Transverse colon (tissue), 4 donors: ENCODE results near the gene FBXL19. TPM values are rescaled to one million over a fixed set of nuclear protein-coding genes. Genes with fewer than 3 reads are reported as not detected.

ENCODE experiments used
- DNase-seq: peaks from one replicate; pipeline ENCODE4 v3.0.0-alpha.2; 2019
- H3K27ac ChIP-seq, 4 donors: fragments of 200-600 bp; sonication (generic); 2 replicates each; pipeline ENCODE4 v1.5.1; 2016 to 2018; ENCODE audit warnings: inconsistent platforms in 4 of 4
- H3K27me3 ChIP-seq: fragments of 200-600 bp; sonication (generic); 2 replicates; pipeline ENCODE4 v1.5.1; 2017; ENCODE audit warnings: inconsistent platforms
- H3K36me3 ChIP-seq, 4 donors: fragments of 200-600 bp; sonication (generic); 2 replicates each; pipeline ENCODE4 v1.5.1; 2017 to 2019; ENCODE audit warnings: inconsistent platforms in 4 of 4
- H3K4me1 ChIP-seq, 4 donors: fragments of 200-600 bp; sonication (generic); 2 replicates each; pipeline ENCODE4 v1.5.1; 2017 to 2020; ENCODE audit warnings: inconsistent platforms in 4 of 4
- H3K4me3 ChIP-seq, 4 donors: fragments of 200-600 bp; sonication (generic); 1 replicate in 1 of 4; 2 replicates in 3 of 4; pipeline versions ENCODE4 v1.5.1 to v1.6.1; 2017 to 2019; ENCODE audit warnings: inconsistent platforms in 4 of 4
- H3K9me3 ChIP-seq, 2 donors: fragments of 200-600 bp; sonication (generic); 2 replicates each; pipeline ENCODE4 v1.5.1; 2017 to 2019; ENCODE audit warnings: inconsistent platforms in 2 of 2
- EP300 ChIP-seq: sonication (generic); formaldehyde crosslinking; IDR thresholded peaks from one replicate; pipeline ENCODE4 v1.6.1; 2017; ENCODE audit warnings: antibody characterized with exemption, low read depth
- POLR2A ChIP-seq: fragments of 450-650 bp; IDR thresholded peaks from one replicate; pipeline ENCODE4 v1.6.1; 2016; ENCODE audit warnings: antibody characterized with exemption, mild to moderate bottlenecking, moderate library complexity
- POLR2AphosphoS5 ChIP-seq, 3 donors: sonication (generic); formaldehyde crosslinking; IDR thresholded peaks; one replicate each; pipeline ENCODE4 v1.6.1; 2016; ENCODE audit warnings: antibody characterized with exemption in 3 of 3
- WGBS, 2 donors: methylation state at CpG; one replicate each; pipeline ENCODE4 v1.1.5; 2018; ENCODE audit warnings: low coverage in 1 of 2; 5-methylcytosine and 5-hydroxymethylcytosine counted together
- in situ Hi-C, 4 donors: fragments of 200-750 bp; cut with MboI; loops; one replicate each; pipeline versions ENCODE4 v1.15.0 to v1.15.1; 2017; ENCODE audit warnings: low sequenced_read_pairs in 3 of 4, low pct_ligation_motif_present in 1 of 4, low pct_unique_long_range_greater_than_20kb in 1 of 4
- intact Hi-C: fragments of 100-400 bp; cut with DNase I; formaldehyde crosslinking; loops from one replicate; pipeline ENCODE4 v1.15.1; 2023; ENCODE audit warnings: low total_unique reads
- total RNA-seq, 4 donors: library from RNA; depleted of rRNA; stranded (reverse); fragments of >200 nt; gene quantifications; one replicate each; pipeline ENCODE4 v1.1.0, GENCODE V29; 2016
- TF ChIP-seq, protein P1 (sequence below), 5 experiments: fragments of 200-600 bp in 3 of 5; fragments of 450-650 bp in 2 of 5; sonication (generic) in 3 of 5; IDR thresholded peaks; 1 replicate in 2 of 5; 2 replicates in 3 of 5; pipeline ENCODE4 v1.5.1; 2016 to 2017; ENCODE audit warnings: antibody characterized with exemption in 5 of 5, inconsistent platforms in 3 of 5, mild to moderate bottlenecking in 2 of 5, moderate library complexity in 1 of 5

Gene FBXL19
- total RNA-seq, 4 donors from 2014 or later = 19.3 to 45.3 (median 20.3) TPM

- DNase-seq = no peak
- H3K4me1 ChIP-seq = peaks cover 9 to 31% (median 17%) of the 10 kb centered on the region in 4 donors
- in situ Hi-C loops (no loop called here), intact Hi-C loops (no loop called here)
- 95% methylated on average over 23 of the region's 26 CpGs; no CpG with 5 or more reads in 1 of the 2 donors for WGBS, 2 donors
- no peaks in the 10 kb centered on the region for H3K9me3 ChIP-seq
- TF ChIP-seq EP300 = no peak
- TF ChIP-seq POLR2A = no peak
- no peak for TF ChIP-seq POLR2AphosphoS5 (IDR thresholded peaks at IDR 0.05)
- TF ChIP-seq, protein P1, sequence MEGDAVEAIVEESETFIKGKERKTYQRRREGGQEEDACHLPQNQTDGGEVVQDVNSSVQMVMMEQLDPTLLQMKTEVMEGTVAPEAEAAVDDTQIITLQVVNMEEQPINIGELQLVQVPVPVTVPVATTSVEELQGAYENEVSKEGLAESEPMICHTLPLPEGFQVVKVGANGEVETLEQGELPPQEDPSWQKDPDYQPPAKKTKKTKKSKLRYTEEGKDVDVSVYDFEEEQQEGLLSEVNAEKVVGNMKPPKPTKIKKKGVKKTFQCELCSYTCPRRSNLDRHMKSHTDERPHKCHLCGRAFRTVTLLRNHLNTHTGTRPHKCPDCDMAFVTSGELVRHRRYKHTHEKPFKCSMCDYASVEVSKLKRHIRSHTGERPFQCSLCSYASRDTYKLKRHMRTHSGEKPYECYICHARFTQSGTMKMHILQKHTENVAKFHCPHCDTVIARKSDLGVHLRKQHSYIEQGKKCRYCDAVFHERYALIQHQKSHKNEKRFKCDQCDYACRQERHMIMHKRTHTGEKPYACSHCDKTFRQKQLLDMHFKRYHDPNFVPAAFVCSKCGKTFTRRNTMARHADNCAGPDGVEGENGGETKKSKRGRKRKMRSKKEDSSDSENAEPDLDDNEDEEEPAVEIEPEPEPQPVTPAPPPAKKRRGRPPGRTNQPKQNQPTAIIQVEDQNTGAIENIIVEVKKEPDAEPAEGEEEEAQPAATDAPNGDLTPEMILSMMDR (IDR thresholded peaks at IDR 0.05) = no peak
- H3K36me3 ChIP-seq = peaks cover 0 to 4% (median 0%) of the 10 kb centered on the region in 4 donors
- no peak overlapping the region for H3K4me3 ChIP-seq
- no peaks in the 10 kb centered on the region for H3K27me3 ChIP-seq
- no peak overlapping the region for H3K27ac ChIP-seq
These were observed 2.2 kb downstream of the FBXL19 start for GRCh38 chr16:30925632-30925987.

GRCh38 chr16:30925995-30926811, 2.8 kb downstream of the FBXL19 start:
- TF ChIP-seq, protein P1 (IDR thresholded peaks at IDR 0.05) = no peak
- TF ChIP-seq POLR2A (no peak), EP300 (no peak), POLR2AphosphoS5 (IDR thresholded peaks at IDR 0.05) (no peak)
- H3K36me3 ChIP-seq = peaks cover 0 to 4% (median under 1%) of the 10 kb centered on the region in 4 donors
- H3K4me3 ChIP-seq = no peak overlapping the region
- H3K9me3 ChIP-seq = no peaks in the 10 kb centered on the region
- intact Hi-C loops (no loop called here), in situ Hi-C loops (no loop called here)
- no peak overlapping the region for H3K27ac ChIP-seq
- peaks cover 7 to 30% (median 16%) of the 10 kb centered on the region in 4 donors for H3K4me1 ChIP-seq
- WGBS, 2 donors = 72% methylated on average over 10 of the region's 10 CpGs; no CpG with 5 or more reads in 1 of the 2 donors
- DNase-seq = no peak
- H3K27me3 ChIP-seq = no peaks in the 10 kb centered on the region

DNA sequence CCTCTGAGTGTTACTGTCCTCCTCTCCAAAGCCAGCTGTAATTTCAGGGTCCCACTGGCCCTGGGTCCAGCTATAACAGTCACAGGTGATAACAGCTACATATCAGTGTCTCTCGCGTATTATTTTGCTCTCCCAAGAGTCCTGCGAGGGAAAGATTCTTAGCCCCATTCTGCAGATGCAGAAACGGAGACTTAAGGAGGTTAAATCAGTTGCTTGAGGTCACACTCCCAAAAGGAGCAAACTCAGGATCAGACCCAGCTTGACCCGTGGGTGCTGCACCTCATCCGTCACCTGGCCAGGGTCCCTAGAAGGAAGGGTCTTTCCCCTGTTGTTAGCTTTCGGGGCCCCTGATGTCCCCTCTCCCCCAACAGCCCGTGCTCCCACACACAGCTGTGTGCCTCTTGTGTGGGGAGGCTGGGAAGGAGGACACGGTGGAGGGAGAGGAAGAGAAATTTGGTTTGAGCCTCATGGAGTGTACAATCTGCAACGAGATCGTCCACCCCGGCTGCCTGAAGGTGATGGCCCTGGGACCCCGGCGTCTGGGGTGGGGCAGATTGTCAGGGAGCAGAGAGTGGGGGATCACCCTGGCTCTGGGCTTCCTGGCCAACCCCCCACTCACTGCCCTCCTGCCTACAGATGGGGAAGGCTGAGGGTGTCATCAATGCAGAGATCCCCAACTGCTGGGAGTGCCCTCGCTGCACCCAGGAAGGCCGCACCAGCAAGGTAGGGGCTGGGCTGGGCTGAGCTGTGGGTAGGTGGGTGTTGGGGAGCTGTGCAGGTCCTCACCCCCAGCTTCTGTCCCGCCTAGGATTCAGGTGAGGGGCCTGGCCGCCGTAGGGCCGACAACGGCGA, 3.8 kb downstream of the FBXL19 start:
- WGBS, 2 donors = 92 to 95% methylated on average over 4 to 21 of the region's 22 CpGs
- H3K4me1 ChIP-seq = peaks cover 6 to 23% (median 11%) of the 10 kb centered on the region in 4 donors
- no peak overlapping the region for H3K4me3 ChIP-seq
- H3K36me3 ChIP-seq = peaks cover 0 to 6% (median 2%) of the 10 kb centered on the region in 4 donors
- no peaks in the 10 kb centered on the region for H3K27me3 ChIP-seq
- TF ChIP-seq EP300 (no peak), POLR2A (no peak), POLR2AphosphoS5 (IDR thresholded peaks at IDR 0.05) (no peak)
- TF ChIP-seq, protein P1 (IDR thresholded peaks at IDR 0.05) = no peak
- intact Hi-C loops = no loop called here
- in situ Hi-C loops = no loop called here
- no peak overlapping the region for H3K27ac ChIP-seq
- no peaks in the 10 kb centered on the region for H3K9me3 ChIP-seq
- DNase-seq = no peak

- intact Hi-C loops (no loop called here), in situ Hi-C loops (no loop called here)
- TF ChIP-seq EP300 = no peak
- no peak for TF ChIP-seq POLR2A
- TF ChIP-seq POLR2AphosphoS5 (IDR thresholded peaks at IDR 0.05) = no peak
- TF ChIP-seq, protein P1 (IDR thresholded peaks at IDR 0.05) = no peak
- H3K9me3 ChIP-seq = no peaks in the 10 kb centered on the region
- no peak overlapping the region for H3K4me3 ChIP-seq
- peaks cover 6 to 23% (median 11%) of the 10 kb centered on the region in 4 donors for H3K4me1 ChIP-seq
- WGBS, 2 donors = 60 to 100% methylated on average over 1 to 13 of the region's 15 CpGs
- peak; percentile 41 for DNase-seq
- H3K27me3 ChIP-seq = no peaks in the 10 kb centered on the region
- peaks cover 0 to 6% (median 2%) of the 10 kb centered on the region in 4 donors for H3K36me3 ChIP-seq
- no peak overlapping the region for H3K27ac ChIP-seq
These were observed 4.5 kb downstream of the FBXL19 start for GRCh38 chr16:30927789-30928378.
